Activated T-cell treated with anti-CD3 and anti-CD28 coated beads for 1 hour (primary cell): ENCODE results near the gene TRIP12.
"Not testable (repeated sequence)": the region's sequence is repeated elsewhere in the genome, so short reads cannot be mapped to it uniquely, and the experiment has no call there.

Experiments used
- DNase-seq: peaks from one replicate; pipeline ENCODE4 v3.0.0-alpha.2; 2020; ENCODE audit warnings: low read depth

Gene TRIP12

DNA sequence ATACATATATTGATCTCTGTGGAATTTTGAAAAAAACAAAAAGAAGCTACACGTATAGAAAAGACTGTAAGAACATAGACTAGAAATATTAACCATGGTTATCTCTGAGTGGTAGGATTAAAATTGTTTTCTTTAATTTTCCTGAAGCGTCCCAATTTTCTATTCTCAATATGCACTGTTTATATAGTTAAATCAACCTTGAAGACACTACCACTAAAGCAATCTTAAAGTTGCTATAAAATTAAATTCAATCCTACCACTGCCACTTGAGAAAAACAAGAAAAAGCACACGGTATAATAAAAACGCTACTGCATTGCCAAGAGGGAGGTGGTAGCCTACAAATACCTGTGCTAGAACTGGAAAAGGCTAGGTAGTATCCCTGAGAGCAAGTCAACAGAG, 47.2 kb downstream of the TRIP12 start:
- DNase-seq: no peak

DNA sequence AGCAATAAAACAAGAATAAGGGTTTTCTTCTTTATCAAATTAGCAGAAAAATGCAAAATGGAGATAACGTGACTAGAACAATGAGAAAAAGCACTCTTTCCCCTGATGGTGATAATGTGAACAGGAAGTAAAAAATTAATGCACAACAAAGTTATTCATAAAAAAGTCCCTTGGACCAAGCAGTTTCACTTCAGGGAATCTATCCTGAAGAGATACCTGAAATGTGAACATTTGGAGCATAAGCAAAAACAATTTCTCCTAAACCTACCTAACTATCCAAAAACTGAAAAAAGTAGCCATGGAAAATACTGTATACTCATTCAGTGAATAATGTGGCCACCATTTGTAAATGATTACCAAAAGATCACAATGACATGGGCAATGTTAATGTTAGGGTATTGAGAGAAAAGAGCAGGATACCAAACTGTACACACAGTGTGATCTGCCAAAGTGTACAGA, 48.7 kb downstream of the TRIP12 start:
- no peak for DNase-seq

DNA sequence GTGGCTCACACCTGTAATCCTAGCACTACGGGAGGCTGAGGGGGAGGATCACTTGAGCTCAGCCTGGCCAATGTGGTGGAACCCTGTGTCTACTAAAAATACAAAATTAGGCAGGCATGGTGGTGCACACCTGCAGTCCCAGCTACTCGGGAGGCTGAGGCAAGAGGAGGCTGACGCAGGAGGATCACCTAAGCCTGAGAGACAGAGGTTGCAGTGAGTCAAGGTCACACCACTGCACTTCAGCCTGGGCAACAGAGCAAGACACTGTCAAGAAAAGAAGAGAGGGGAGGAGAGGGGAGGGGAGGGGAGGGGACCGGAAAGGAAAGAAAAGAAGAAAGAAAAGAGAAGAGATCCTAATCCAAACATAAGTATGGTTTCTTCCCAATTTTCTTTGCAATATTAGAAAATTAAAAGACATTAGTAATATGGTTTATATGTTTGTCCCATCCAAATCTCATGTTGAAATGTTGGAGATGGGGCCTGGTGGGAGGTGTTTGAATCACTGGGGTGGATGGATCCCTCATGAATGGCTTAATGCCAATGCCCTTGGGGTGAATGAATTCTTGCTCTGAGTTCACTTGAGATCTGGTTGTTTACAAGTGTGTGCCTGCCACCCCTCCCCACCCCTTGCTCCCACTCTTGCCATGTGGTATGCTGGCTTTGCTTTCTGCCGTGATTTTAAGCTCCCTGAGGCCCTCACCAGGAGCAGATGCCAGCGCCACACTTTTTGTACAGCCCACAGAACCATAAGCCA, 50.7 kb downstream of the TRIP12 start:
- DNase-seq: no peak

DNA sequence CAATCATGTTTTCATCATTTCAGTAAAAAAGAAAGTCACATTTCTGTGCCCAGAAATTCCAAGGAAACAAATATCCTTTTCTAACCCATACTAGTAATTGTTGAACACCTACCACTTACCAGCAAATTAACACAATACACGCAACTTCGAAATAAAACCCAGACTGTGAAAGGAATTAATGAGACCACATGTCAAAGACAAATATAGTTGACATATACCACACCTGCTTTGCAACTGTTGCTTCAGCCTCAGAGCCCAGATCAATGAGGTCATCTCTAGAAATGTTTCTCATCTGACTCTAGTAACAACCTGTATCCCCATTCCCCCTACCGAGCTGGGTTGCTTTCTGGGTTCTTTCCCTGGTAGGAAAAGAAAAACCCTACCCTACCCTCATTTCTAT, 52.6 kb downstream of the TRIP12 start:
- no peak for DNase-seq

DNA sequence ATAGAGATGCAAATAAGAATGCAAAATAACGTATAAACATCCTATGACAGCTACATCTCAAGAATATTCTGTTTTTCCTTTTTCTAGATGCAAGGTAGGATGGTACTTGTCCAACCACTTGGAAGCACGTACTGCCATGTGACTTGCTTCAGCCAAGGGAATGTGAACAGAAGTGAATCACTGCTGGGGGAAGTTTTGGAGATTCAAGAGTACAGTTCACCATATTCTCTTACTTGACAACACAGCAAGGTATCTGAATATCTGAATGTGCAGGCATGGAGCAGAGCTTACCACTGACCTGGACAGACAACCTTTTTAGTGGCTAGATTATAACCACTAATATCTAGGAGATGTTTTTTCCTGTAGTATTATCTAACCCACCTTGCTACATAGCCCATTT, 53.0 kb downstream of the TRIP12 start:
- no peak for DNase-seq

DNA sequence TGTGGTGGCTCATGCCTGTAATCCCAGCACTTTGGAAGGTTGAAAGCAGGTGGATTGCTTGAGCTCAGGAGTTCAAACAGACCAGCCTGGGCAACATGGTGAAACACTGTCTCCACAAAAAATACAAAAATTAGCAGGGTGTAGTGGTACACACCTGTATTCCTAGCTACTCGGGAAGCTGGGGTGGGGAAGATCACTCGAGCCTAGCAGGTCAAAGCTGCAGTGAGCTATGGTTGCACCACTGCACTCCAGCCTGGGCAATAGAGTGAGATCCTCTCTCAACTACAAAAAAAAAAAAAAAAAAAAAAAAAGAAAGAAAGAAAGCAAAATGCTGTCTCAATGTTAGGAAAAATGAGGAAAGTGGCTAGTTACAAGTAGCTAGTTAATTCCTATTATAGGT, 56.8 kb downstream of the TRIP12 start:
- DNase-seq: no peak

DNA sequence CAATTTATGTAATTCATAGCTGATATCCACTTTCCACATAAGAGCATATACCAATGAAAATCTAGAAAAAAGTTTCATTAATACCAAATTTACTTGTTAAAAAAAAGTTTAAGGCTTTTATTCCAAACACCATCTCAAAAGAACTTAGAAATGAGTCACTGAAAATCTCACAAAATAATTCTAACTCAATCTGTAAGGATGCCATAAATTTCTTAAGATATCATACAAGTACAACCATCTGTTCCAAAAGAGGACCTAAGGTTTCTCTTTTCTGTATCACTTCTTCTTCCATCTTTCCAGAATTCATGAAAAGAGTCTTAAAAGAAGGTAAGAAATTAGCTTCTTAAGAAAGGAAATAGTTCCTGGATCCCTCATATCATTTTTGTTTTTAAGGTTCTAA, 60.4 kb downstream of the TRIP12 start:
- DNase-seq: no peak

DNA sequence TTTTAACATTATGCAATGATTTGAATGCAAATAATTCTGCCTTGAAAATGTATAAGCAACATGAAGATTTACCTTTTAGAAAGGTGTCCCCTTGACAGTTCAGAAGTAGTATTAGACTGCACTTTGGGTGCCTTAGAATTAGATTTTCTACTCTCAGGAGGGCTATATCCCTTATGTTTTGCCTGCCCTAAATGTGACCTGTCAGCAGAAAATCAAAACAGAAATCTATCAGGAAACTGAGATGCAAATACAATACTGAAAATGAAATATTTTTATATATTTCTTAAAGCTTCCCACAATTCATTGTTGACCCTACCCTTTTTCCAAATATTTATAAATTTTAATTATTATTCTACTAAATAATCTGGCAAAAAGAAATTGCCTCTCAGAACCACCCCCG, 61.5 kb downstream of the TRIP12 start:
- no peak for DNase-seq

DNA sequence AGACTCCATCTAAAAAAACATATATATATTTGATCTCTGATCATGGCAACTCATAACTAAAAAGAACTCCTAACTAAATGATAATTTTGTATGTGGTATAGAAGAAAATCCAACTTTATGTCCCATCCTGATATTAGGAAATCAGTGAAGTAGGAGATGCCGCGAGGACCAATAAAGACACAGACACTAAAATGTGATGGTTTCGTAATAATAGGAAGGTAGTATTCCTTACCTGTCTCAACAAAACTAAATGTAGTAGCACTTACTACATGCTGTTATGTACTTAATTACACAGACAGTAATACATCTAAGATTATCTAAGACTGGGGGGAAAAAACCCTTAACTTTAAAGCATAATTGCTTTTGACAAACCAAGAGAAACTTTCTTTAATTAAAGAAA, 63.5 kb downstream of the TRIP12 start:
- no peak for DNase-seq

DNA sequence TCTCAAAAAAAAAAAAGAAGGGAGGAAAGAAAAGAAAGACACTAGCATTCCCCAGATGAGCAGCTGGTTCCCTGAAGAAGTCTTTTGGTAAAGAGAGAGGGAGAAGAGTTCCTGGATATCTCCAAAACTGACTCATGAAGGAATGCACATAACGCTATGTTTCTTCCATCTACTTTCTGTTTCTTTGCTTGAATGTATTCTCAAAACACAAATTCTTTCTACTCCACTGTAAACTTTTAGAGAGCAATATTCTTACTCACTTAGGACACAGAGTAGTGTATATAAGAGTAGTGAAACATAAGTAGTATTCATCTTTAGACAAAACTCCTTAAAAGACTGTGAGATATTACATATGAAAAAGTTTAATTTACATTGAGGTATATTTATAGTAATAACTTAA, 64.2 kb downstream of the TRIP12 start:
- no peak for DNase-seq

DNA sequence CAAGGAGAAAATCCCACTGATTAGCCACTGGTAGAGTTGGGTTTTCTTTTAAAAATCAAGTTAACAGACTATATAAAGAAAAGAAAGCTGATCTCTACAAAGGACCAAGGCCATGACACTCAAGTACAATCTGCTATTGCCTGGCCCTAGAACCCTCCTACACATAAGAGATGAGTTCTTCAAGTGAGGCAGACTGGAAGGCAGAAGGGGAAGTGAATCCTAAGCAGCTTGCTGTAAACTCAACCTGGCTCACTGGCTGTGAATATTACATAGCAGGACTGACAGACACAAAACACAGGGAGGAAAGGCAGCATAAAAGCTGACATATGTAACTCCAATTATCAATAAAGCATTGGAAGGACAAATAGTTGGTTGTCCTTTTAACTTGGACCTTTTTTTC, 65.4 kb downstream of the TRIP12 start:
- no peak for DNase-seq

DNA sequence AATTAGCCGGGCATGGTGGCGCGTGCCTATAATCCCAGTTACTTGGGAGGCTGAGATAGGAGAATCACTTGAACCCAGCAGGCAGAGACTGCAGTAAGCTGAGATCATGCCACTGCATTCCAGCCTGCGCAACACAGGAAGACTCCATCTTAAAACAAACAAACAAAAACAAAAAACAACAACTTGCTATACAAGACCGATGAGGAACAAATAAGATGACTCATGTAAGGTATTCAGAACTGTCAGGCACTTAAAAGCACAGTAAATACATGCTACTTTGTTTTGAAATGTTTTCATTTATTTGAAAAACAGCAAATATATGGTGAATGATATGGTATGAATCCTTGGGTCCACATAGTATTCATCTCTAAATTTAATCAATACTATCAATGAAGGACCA, 66.7 kb downstream of the TRIP12 start:
- DNase-seq: no peak

DNA sequence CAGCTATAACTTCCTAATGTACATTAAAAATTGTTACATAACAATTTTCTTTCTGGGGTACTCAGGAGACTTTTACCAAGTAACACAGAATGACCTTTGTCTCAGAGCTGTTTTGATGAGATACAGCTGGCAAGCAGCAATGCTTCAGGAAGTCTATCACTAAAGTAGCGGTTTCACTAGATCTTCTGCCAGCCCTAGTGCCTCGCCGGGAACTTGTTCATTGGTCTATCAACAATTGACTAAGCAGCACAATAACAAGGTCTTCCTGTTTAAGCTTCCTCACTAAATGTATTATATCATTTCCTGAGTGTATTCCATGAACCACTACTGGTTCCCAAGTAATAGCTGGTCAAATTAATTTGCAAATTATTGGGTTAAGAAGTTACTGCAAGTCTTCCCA, 69.2 kb downstream of the TRIP12 start:
- DNase-seq: peak; percentile 39

DNA sequence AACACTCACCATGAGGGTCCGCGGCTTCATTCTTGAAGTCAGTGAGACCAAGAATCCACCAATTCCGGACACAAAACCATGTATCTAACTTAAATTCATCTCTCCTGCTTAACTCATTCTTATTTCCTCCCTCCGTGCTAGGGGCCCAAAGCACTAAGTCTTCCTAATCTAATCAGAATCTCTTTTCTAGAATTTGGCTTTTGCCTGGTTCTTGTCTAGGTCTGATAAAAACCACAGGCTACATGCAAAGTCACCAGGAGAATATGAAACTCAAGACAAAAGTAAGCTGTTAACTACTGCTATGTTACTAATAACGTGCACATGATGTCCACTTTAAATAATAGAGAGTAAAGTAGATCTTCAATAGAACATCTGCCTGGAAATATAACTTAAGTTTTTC, 69.9 kb downstream of the TRIP12 start:
- no peak for DNase-seq

DNA sequence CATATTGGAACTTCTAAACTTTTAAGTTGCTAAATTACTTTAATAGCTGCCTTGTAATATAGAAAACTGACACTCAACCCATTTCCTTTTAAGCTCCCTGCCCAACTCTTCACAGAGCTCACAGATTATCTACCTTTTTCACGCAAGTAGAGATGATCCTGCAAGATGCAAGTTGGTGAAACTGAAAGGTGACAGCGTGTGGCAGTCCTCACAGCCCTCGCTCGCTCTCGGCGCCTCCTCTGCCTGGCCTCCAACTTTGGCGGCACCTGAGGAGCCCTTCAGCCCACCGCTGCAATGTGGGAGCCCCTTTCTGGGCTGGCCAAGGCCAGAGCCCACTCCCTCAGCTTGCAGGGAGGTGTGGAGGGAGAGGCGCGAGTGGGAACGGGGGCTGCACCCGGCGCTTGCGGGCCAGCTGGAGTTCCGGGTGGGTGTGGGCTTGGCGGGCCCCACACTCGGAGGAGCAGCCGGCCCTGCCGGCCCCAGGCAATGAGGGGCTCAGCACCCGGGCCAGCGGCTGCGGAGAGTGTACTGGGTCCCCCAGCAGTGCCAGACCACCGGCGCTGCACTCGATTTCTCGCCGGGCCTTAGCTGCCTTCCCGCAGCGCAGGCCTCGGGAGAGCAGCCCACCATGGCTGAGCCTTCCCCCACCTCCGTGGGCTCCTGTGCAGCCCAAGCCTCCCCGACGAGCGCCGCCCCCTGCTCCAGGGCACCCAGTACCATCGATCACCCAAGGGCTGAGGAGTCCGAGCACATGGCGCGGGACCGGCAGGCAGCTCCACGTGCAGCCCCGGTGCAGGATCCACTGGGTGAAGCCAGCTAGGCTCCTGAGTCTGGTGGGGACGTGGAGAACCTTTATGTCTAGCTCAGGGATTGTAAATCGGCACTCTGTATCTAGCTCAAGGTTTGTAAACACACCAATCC, 71.2 kb downstream of the TRIP12 start:
- DNase-seq: not testable (repeated sequence)

DNA sequence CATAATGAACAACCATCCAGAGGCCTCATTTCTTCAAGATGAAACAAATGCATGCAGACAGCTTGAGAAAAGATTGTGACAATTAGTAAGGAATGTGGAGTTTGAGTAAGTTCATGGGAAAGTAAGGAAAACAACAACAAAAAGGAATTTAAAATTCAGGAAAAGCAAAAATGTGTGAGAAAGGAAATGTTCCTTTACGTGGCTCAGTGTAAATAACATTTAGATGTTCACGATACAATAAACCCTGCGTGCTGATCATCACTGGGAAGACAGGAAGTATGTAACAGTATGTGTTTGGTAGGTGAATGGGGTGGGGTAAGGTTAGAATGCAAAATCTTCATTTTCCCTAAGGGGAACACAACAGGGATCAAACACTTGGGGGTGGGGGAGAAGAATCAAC, 72.7 kb downstream of the TRIP12 start:
- DNase-seq: no peak

DNA sequence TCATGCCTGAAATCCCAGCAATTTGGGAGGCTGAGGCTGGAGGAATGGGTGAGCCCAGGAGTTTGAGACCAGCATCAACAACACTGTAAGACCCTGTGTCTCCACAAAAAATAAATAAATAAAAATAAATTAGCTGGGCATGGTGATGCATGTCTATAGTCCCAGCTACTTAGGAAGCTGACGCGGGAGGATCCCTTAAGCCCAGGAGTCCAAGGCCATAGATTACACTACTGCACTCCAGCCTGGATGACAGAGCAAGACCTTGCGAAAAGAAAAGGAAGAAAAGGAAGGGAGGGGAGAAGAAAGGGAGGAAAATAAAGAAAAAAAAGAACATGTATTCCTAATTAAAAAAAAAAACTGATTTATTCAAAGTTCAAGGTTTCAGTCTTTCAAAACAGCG, 78.2 kb downstream of the TRIP12 start:
- DNase-seq: no peak

DNA sequence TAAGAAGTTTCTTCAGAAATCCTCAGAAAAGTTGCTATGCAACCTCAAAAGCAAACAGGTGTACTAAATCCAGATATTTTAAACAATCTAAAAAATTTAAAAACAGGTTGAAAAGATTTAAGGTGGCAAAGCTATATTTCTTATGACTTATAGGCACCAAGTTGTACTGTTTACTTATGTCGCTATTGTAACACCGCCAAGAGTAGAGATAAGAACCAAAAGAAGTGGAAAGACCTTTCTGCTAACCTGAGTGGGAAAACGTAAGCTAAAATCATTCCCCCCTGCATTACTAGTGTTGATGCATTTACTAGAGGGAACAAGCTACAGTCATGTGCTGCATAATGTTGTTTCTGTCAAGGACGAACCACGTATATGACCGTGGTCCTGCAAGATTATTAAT, 83.1 kb downstream of the TRIP12 start:
- DNase-seq: no peak

DNA sequence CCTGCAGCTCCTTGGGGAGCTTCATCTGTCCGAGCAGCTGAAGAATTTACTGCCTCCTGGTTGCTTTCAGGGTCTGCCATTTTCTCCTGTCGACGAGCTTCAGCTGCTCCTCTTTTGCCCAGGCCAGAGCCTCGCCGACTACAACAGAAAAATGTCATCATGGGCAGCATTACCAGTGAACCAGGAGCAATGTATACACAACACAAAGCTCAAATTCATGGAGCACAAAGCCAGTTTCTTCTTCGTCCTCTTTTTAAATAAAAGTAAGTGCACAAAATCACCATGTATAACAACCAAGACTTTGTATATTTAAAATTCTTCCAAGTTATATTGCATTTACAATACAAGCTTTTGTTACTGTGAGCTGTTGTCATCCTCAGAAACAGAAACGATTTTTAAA, 85.0 kb downstream of the TRIP12 start:
- DNase-seq: no peak

DNA sequence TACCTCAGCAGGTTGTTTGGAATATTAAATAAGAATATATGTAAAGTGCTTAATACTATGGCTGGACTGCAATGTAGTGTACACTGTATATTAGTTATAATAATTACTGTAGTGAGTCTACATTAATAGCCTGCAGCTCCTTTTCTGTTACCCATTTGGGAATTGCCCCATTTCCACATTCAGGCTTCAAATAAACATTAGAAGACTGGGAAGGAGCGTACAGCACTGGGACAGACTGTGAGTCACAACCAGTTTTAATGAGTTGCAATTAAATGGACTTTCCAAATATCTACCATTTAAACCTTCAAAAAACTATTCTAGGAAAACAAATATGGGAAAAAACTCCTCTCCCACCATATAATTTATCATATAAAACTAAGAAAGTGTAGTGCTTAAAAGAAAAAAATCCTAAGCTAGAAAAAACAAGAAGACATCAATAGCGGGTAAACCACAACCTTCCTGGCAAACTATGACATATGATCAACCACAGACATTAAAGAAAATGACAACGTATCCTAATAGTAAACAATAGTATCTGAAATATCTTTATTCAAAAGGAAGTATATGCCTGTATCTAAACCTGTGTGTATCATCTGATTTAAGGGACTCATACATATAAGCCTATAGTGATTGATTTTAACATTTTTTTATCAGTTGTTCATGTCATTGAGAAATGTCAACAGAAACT, 86.1 kb downstream of the TRIP12 start:
- DNase-seq: no peak

DNA sequence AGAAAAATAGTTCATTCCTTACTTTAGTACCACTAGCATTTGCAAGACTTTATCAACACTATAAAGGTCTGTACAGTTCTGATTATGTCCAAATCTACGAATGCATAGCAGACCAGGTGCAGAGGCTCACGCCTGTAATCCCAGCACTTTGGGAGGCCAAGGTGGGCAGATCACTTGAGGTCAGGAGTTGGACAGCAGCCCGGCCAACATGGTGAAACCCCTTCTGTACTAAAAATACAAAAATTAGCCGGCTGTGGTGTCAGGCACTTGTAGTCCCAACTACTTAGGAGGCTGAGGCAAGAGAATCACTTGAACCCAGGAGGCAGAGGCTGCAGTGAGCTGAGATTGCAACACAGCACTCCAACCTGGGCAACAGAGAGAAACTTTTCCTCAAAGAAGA, 87.4 kb downstream of the TRIP12 start:
- DNase-seq: not testable (repeated sequence)

DNA sequence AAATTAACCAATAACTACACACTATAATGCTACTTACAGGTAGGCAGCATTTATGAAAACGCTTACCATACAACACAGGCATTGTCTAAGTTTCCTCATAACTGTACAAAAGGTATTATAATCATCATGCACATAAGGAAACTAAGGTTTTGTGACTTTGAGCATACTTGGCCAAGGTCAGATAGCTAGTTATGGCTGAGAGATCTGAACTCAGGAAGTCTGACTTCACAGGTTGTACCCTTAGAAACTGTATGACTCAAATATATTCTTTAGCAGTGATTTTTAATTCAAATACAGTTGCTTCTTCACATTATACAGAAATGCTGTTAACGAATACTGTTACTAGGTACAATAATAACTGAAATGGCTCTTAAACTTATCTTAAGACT, 89.3 kb downstream of the TRIP12 start:
- no peak for DNase-seq
